GM19239 (cell line): ENCODE measurements around the gene C12orf43.

ENCODE experiments used
- DNase-seq: peaks from one replicate; pipeline ENCODE4 v3.0.0; 2011; ENCODE audit warnings: low spot score; ENCODE audit not compliant: insufficient read length
- FAIRE-seq: peaks from 2 replicates; lab custom pipeline; 2011; peaks lifted over from hg19 to GRCh38; lab: Jason Lieb, UNC

C12orf43 gene

GRCh38 chr12:120950807-120951206, 65.5 kb downstream of the C12orf43 start:
- no peak for DNase-seq

More at GRCh38 chr12:120950807-120951206, 65.5 kb downstream of the C12orf43 start:
- no peak for FAIRE-seq
